Neural progenitor cell (in vitro differentiated cells): ENCODE measurements around the gene CTSD.

Experiments
- CTCF ChIP-seq: fragments of 200-600 bp; sonication (generic); IDR thresholded peaks from 2 replicates; pipeline ENCODE4 v1.5.1; 2017; ENCODE audit warnings: antibody characterized with exemption, mild to moderate bottlenecking
- EZH2 ChIP-seq: fragments of 200-600 bp; sonication (generic); IDR thresholded peaks from 2 replicates; pipeline ENCODE4 v1.6.1; 2017; ENCODE audit warnings: antibody characterized with exemption, mild to moderate bottlenecking, moderate library complexity

- TF ChIP-seq CTCF (no peak), EZH2 (no peak)
Observed at GRCh38 chr11:1777737-1778136, 14.0 kb upstream of the CTSD start.
